ENCODE measurements around the gene ADRM1.

Gene ADRM1

GRCh38 chr20:62353289-62354030, 50.7 kb downstream of the ADRM1 start:
- no peaks in the 10 kb centered on the region for H4K20me1 ChIP-seq (ENCODE audit: insufficient read depth)
- H3K4me1 ChIP-seq (ENCODE audit: low read depth, poor library complexity, severe bottlenecking) = no peaks in the 10 kb centered on the region
- no peak for TF ChIP-seq CTCF (conservative IDR thresholded peaks at IDR 0.05; ENCODE audit: low read depth, low read length)
- no peak overlapping the region for H2AFZ ChIP-seq (ENCODE audit: low read depth)
- no peak overlapping the region for H3K4me3 ChIP-seq (IDR thresholded peaks at IDR 0.05; ENCODE audit: insufficient read depth, low read depth, low read length)
- no peak overlapping the region for H3K9ac ChIP-seq
- no peaks in the 10 kb centered on the region for H3K27me3 ChIP-seq (ENCODE audit: insufficient read depth, low read depth)
- H3K27ac ChIP-seq = no peak overlapping the region
- H3K36me3 ChIP-seq (ENCODE audit: insufficient read depth) = no peaks in the 10 kb centered on the region
- no peaks in the 10 kb centered on the region for H3K79me2 ChIP-seq (ENCODE audit: insufficient read depth, low read depth)
- H3K4me2 ChIP-seq = no peak overlapping the region

- no peak overlapping the region for H3K4me3 ChIP-seq (IDR thresholded peaks at IDR 0.05; ENCODE audit: insufficient read depth, low read depth, low read length)
- H2AFZ ChIP-seq (ENCODE audit: low read depth) = no peak overlapping the region
- no peak overlapping the region for H3K27ac ChIP-seq
- H3K27me3 ChIP-seq (ENCODE audit: insufficient read depth, low read depth) = no peaks in the 10 kb centered on the region
- H3K9ac ChIP-seq = no peak overlapping the region
- H4K20me1 ChIP-seq (ENCODE audit: insufficient read depth) = no peaks in the 10 kb centered on the region
- no peaks in the 10 kb centered on the region for H3K79me2 ChIP-seq (ENCODE audit: insufficient read depth, low read depth)
- H3K4me2 ChIP-seq = no peak overlapping the region
- no peak for TF ChIP-seq CTCF (conservative IDR thresholded peaks at IDR 0.05; ENCODE audit: low read depth, low read length)
- H3K4me1 ChIP-seq (ENCODE audit: low read depth, poor library complexity, severe bottlenecking) = no peaks in the 10 kb centered on the region
- no peaks in the 10 kb centered on the region for H3K36me3 ChIP-seq (ENCODE audit: insufficient read depth)
These were observed 51.4 kb downstream of the ADRM1 start for GRCh38 chr20:62354031-62354808.

GRCh38 chr20:62354811-62355341, 52.1 kb downstream of the ADRM1 start:
- no peaks in the 10 kb centered on the region for H3K36me3 ChIP-seq (ENCODE audit: insufficient read depth)
- no peak overlapping the region for H2AFZ ChIP-seq (ENCODE audit: low read depth)
- no peak overlapping the region for H3K4me2 ChIP-seq
- no peak overlapping the region for H3K9ac ChIP-seq
- H3K4me3 ChIP-seq (IDR thresholded peaks at IDR 0.05; ENCODE audit: insufficient read depth, low read depth, low read length) = no peak overlapping the region
- TF ChIP-seq CTCF (conservative IDR thresholded peaks at IDR 0.05; ENCODE audit: low read depth, low read length) = no peak
- H4K20me1 ChIP-seq (ENCODE audit: insufficient read depth) = no peaks in the 10 kb centered on the region
- no peak overlapping the region for H3K27ac ChIP-seq
- H3K79me2 ChIP-seq (ENCODE audit: insufficient read depth, low read depth) = no peaks in the 10 kb centered on the region
- H3K27me3 ChIP-seq (ENCODE audit: insufficient read depth, low read depth) = no peaks in the 10 kb centered on the region
- H3K4me1 ChIP-seq (ENCODE audit: low read depth, poor library complexity, severe bottlenecking) = no peaks in the 10 kb centered on the region

GRCh38 chr20:62355516-62355877, 52.7 kb downstream of the ADRM1 start:
- Histone ChIP-seq H3K4me2 (no peak overlapping the region), H3K9ac (no peak overlapping the region), H3K36me3 (ENCODE audit: insufficient read depth) (no peaks in the 10 kb centered on the region)

More at GRCh38 chr20:62355516-62355877, 52.7 kb downstream of the ADRM1 start:
- Histone ChIP-seq H3K27ac (no peak overlapping the region), H2AFZ (ENCODE audit: low read depth) (no peak overlapping the region), H3K4me3 (IDR thresholded peaks at IDR 0.05; ENCODE audit: insufficient read depth, low read depth, low read length) (no peak overlapping the region), H3K79me2 (ENCODE audit: insufficient read depth, low read depth) (no peaks in the 10 kb centered on the region), H4K20me1 (ENCODE audit: insufficient read depth) (no peaks in the 10 kb centered on the region), H3K27me3 (ENCODE audit: insufficient read depth, low read depth) (no peaks in the 10 kb centered on the region), H3K4me1 (ENCODE audit: low read depth, poor library complexity, severe bottlenecking) (no peaks in the 10 kb centered on the region)
- TF ChIP-seq CTCF (conservative IDR thresholded peaks at IDR 0.05; ENCODE audit: low read depth, low read length) = no peak

Measured in KMS-11 (cell line).